GM12892 (cell line): Measurements from ENCODE around the gene TYK2.
"Not testable (repeated sequence)": the region's sequence is repeated elsewhere in the genome, so short reads cannot be mapped to it uniquely, and the experiment has no call there.

Experiments
- POLR2A ChIP-seq: IDR thresholded peaks from 2 replicates; pipeline ENCODE4 v1.6.1; 2011; ENCODE audit warnings: low read depth, low read length, control low read depth
- POLR2AphosphoS5 ChIP-seq: IDR thresholded peaks from 2 replicates; pipeline ENCODE4 v1.6.1; 2011; ENCODE audit warnings: low read depth, low read length, control low read depth
- TAF1 ChIP-seq: IDR thresholded peaks from 2 replicates; pipeline ENCODE4 v1.6.1; 2011; ENCODE audit warnings: low read depth, mild to moderate bottlenecking, control low read depth, low read length, borderline replicate concordance

DNA sequence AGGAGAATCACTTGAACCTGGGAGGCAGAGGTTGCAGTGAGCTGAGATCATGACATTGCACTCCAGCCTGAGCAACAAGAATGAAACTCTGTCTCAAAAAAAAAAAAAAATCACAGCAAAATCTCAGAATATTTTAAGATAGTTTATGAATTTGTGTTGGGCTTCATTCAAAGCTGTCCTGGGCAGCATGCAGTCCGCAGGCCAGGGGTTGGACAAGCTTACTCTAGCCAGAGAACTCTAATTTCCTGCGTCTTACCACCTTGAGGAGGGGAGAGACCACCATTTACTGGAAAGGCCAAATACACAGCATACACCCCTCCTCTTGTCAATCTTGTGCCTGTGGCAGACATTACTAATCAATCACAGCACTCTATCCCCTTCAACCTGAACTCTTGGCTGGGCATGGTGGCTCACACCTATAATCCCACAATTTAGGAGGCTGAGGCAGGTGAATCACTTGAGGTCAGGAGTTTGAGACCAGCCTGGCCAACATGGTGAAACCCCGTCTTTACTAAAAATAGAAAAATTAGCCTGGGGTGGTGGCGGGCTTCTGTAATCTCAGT lies 13.3 kb downstream of the TYK2 start:
- not testable (repeated sequence) for TF ChIP-seq POLR2A, POLR2AphosphoS5, TAF1
